Measurements from ENCODE around the gene ACADS.

ACADS gene

GRCh38 chr12:120702637-120703036 is 23.0 kb upstream of the ACADS start:
- DNase-seq (ENCODE audit: low spot score), result no peak

GRCh38 chr12:120703311-120703942 is 22.2 kb upstream of the ACADS start:
- DNase-seq (ENCODE audit: low spot score), result no peak

- no peak for DNase-seq (ENCODE audit: low spot score)
Measured at GRCh38 chr12:120705618-120706017, 20.0 kb upstream of the ACADS start.

GRCh38 chr12:120706029-120706428 is 19.6 kb upstream of the ACADS start:
- DNase-seq (ENCODE audit: low spot score), result no peak

GRCh38 chr12:120708651-120709050 is 17.0 kb upstream of the ACADS start:
- DNase-seq (ENCODE audit: low spot score), result no peak

- peak; percentile 65 for DNase-seq (ENCODE audit: low spot score)
Measured at GRCh38 chr12:120710031-120710804, 15.4 kb upstream of the ACADS start, which contains the start of gene UNC119B. Gene UNC119B (plus strand): TSS chr12:120710458. CDS start chr12:120710475, 17 bp downstream.

GRCh38 chr12:120710805-120711296 is 14.8 kb upstream of the ACADS start:
- DNase-seq (ENCODE audit: low spot score), result no peak

GRCh38 chr12:120711411-120711810 is 14.2 kb upstream of the ACADS start:
- DNase-seq (ENCODE audit: low spot score), result no peak

- DNase-seq (ENCODE audit: low spot score), result no peak
Measured at GRCh38 chr12:120712610-120713009, 13.0 kb upstream of the ACADS start.

GRCh38 chr12:120713861-120714482 is 11.7 kb upstream of the ACADS start:
- DNase-seq (ENCODE audit: low spot score), result peak; percentile 93

- no peak for DNase-seq (ENCODE audit: low spot score)
Measured at GRCh38 chr12:120718055-120718454, 7.6 kb upstream of the ACADS start.

- peak; percentile 61 for DNase-seq (ENCODE audit: low spot score)
Measured at GRCh38 chr12:120719072-120719471, 6.6 kb upstream of the ACADS start.

GRCh38 chr12:120719496-120720233 is 6.0 kb upstream of the ACADS start:
- peak; percentile 79 for DNase-seq (ENCODE audit: low spot score)

GRCh38 chr12:120720234-120720986 is 5.2 kb upstream of the ACADS start:
- peak; percentile 90 for DNase-seq (ENCODE audit: low spot score)

- DNase-seq (ENCODE audit: low spot score), result no peak
Measured at GRCh38 chr12:120720987-120721801, 4.4 kb upstream of the ACADS start.

GRCh38 chr12:120721866-120722265 is 3.8 kb upstream of the ACADS start:
- peak; percentile 41 for DNase-seq (ENCODE audit: low spot score)

GRCh38 chr12:120722784-120723183 is 2.8 kb upstream of the ACADS start:
- DNase-seq (ENCODE audit: low spot score), result no peak

GRCh38 chr12:120724720-120725119 is 906 bp upstream of the ACADS start:
- no peak for DNase-seq (ENCODE audit: low spot score)

- DNase-seq (ENCODE audit: low spot score), result no peak
Measured at GRCh38 chr12:120725151-120725658, 421 bp upstream of the ACADS start.

GRCh38 chr12:120726510-120726793 is 826 bp downstream of the ACADS start:
- DNase-seq (ENCODE audit: low spot score), result no peak

GRCh38 chr12:120726961-120727360 is 1.3 kb downstream of the ACADS start:
- DNase-seq (ENCODE audit: low spot score), result no peak
